ENCODE data around the gene RAX.

The RAX gene
- 0 to 0.07 (median 0) reads per million in 9 experiments for total RNA-seq

DNA sequence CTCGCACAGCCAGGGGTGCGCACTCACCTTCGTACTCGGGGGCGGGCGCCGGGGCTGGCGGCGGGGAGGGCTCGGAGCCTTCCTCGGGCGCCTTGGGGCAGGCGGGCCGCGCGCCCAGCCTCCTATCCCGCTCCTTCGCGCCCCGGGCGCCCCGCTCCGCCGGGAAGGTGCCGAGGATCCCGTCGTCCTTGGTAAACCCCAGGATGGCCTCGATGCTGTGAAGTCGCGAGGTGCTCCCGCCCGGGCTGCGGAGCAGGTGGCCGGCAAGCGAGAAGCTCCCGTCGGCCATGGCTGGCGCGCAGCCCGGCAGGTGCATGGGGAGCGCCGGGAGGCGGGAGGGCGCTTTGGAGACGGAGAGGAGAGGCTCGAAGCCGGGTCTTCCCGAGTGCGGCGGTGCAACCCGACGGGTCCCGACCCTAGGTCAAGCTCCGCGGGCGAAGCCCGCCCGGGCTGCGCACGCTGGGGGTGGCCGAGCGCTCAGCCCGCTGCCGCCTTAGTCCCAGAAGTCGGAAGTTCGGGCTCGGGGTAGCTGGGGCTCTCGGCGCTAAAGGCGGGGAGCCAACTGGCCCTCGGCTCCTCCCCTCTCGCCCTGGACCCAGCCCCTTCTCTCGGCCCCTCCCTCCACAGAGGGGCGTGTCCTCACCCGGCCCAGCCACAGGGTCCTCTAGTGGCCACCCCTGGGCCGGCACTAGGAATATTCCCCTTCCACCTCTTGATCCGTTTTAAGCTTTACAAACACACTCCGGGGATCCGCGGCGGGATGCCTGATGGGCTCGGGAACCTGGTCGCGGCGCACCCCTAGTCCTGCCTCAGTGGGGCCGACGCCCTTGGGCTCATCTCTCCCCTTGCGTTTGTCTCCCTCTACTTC is at the start of gene RAX:
TSS of gene RAX (minus strand) at position 564 of the 868 bp plus-strand sequence. CDS start at position 316, 248 bp downstream.
- no peak within 1 kb of the TSS for H3K27ac Mint-ChIP-seq
- H3K4me3 Mint-ChIP-seq, result peak within 1 kb of the TSS; percentile 60 to 66
- ATAC-seq (replicated peaks), result no peak

DNA sequence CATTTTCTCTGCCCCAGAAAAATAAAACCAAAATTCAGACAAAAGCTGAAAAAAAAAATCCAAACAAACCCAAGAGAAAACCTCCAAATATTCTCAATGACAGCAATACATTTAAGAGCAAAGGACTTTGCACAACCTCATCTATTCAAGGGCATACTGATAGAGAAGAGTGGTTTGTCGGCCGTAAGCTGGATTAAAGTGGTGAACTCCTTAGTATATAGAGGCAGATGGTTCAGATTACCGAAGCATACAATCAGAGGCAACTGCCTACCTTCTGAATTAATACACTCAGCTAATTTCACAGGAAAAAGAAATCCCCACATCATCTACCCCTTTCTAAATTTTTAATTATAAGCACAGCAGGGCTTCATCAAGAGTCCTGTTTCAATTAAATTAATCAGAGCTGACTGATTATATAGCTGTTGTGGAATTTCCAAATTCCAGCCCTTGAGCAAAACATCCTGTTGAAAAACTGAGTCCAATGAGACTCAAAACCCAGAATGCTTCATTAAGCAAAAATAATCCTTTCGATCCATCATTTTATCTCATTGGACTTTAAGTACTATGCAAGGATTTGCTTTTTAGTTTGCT is 45.3 kb upstream of the RAX start, which contains the start of gene CPLX4:
TSS of gene CPLX4 (minus strand) at position 190 of the 591 bp plus-strand sequence. CDS start at position 3, 187 bp downstream.
- no peak for ATAC-seq (replicated peaks)
- Mint-ChIP-seq H3K9me3 (no peaks in the 10 kb centered on the region), H3K27ac (no peak within 1 kb of the TSS), H3K27me3 (peaks cover 13 to 23% of the 10 kb centered on the region in 2 donors), H3K4me1 (ENCODE audit: low read depth in 2 of 2) (no peaks in the 10 kb centered on the region), H3K4me3 (no peak within 1 kb of the TSS), H3K36me3 (ENCODE audit: insufficient read depth) (no peaks in the 10 kb centered on the region)
- DNase-seq, result no peak

More for the DNA sequence above, at the start of gene RAX:
- Mint-ChIP-seq H3K27me3 (peaks cover 80 to 91% of the 10 kb centered on the region in 2 donors), H3K9me3 (no peaks in the 10 kb centered on the region), H3K36me3 (ENCODE audit: insufficient read depth) (no peaks in the 10 kb centered on the region), H3K4me1 (ENCODE audit: low read depth in 2 of 2) (peaks cover 14% of the 10 kb centered on the region in 2 donors)
- DNase-seq, result no peak

DNA sequence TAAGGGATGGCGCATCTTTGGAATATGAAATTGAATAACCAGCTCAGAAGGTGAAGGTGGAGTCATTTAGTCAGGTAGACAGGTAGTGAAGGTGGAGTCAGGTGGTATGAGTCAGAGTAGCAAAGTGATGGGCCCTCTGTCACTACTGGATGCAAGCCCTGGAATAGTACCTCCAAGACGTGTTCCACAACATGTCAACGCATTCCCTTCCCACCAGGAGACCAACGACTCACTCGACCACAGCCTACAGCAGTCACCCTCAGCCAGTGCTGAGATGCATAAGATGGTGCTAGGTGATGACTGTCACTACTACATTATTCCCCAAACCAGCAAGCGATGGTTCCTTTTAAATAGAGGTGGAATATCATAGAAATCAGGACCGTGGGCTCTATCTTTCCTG is 38.4 kb upstream of the RAX start:
- Mint-ChIP-seq H3K36me3 (ENCODE audit: insufficient read depth) (no peaks in the 10 kb centered on the region), H3K4me1 (ENCODE audit: low read depth in 2 of 2) (peaks cover 0 to 1% of the 10 kb centered on the region in 2 donors), H3K27ac (no peak overlapping the region), H3K4me3 (no peak overlapping the region), H3K27me3 (peaks cover 49 to 70% of the 10 kb centered on the region in 2 donors), H3K9me3 (no peaks in the 10 kb centered on the region)
- no peak for DNase-seq
- ATAC-seq (replicated peaks), result no peak

DNA sequence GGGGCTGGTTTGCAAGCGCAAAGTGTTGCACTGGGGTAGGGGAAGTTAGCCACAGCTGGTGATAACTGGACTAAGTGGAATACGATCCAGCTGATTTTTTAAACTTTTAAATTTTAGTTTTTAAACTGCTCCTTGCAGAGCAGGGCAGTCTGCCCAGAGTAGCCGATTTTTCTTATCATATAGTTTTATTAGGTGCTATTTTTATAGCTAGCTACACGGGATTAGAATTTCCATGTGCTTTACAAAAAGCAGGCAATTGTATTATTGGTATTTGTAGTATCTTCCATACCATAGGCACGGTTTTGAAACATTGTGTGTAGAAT is 35.6 kb upstream of the RAX start:
- Mint-ChIP-seq H3K36me3 (ENCODE audit: insufficient read depth) (no peaks in the 10 kb centered on the region), H3K4me1 (ENCODE audit: low read depth in 2 of 2) (peaks cover 0 to 1% of the 10 kb centered on the region in 2 donors), H3K27me3 (peaks cover 65 to 74% of the 10 kb centered on the region in 2 donors), H3K27ac (no peak overlapping the region), H3K4me3 (peak overlapping the region; percentile 52 to 65), H3K9me3 (no peaks in the 10 kb centered on the region)
- ATAC-seq (replicated peaks), result no peak
- no peak for DNase-seq

DNA sequence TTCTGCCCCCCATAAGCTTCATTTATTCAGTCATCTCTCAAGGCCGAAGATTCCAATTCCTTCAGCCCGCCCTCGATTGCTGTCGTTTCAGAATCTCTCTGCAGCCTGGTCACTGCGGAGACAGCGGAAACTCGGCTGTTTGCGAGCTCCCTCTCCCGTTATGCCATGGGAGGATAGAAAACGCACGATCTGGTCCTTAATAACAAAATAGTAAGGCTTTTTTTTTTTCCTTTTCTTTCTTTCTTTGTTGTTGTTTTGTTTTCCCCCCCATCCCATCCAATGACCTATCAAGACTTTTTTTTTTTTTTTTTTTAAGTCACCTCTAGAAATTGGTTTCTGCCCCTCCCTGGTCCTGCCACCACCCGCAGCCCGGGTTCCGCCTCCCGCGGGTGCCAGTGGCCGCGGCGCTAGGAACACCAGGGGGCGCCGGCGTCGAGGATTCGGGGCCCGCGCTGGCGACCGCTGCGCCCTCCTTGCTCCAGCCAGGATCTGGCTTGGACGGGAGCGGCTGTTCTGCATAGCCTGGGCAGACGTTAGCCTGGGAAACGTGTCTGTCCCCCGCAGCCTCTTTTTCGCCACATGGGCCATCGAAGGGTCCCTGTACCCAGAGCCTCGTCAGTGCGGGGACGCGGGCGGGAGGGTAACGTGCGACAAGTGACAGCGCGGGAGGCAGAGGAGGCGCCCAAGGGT is 35.1 kb upstream of the RAX start:
- no peak overlapping the region for H3K27ac Mint-ChIP-seq
- no peaks in the 10 kb centered on the region for H3K9me3 Mint-ChIP-seq
- H3K4me1 Mint-ChIP-seq (ENCODE audit: low read depth in 2 of 2), result peaks cover 0 to 1% of the 10 kb centered on the region in 2 donors
- H3K27me3 Mint-ChIP-seq, result peaks cover 62 to 72% of the 10 kb centered on the region in 2 donors
- no peaks in the 10 kb centered on the region for H3K36me3 Mint-ChIP-seq (ENCODE audit: insufficient read depth)
- H3K4me3 Mint-ChIP-seq, result peak overlapping the region; percentile 52 to 65
- peak; percentile 86 for ATAC-seq (replicated peaks)
- DNase-seq, result peak; percentile 47 to 60 (median 55)

DNA sequence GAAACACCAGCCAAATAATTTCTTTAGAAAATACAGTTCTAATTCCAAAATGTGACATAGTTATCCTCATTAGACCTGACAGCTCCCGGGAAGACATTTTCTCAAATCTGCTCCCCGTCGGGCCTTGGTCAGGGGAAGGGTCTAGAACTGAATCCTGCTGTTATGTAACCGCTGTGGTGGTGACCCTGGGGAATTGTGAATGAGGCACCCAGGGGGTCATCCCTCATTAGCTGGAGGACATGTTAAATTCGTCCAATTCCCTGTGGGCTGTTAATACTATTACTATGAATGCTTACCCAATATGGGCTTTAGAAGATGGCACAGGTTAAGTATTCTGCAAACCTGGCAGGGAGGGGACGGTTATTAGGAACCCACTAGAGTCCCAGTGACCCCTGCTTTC is 33.4 kb upstream of the RAX start:
- Mint-ChIP-seq H3K4me3 (no peak overlapping the region), H3K9me3 (no peaks in the 10 kb centered on the region), H3K27ac (no peak overlapping the region), H3K27me3 (peaks cover 57 to 64% of the 10 kb centered on the region in 2 donors), H3K4me1 (ENCODE audit: low read depth in 2 of 2) (peaks cover 0 to 1% of the 10 kb centered on the region in 2 donors), H3K36me3 (ENCODE audit: insufficient read depth) (no peaks in the 10 kb centered on the region)
- DNase-seq (no peak), ATAC-seq (replicated peaks) (no peak)

DNA sequence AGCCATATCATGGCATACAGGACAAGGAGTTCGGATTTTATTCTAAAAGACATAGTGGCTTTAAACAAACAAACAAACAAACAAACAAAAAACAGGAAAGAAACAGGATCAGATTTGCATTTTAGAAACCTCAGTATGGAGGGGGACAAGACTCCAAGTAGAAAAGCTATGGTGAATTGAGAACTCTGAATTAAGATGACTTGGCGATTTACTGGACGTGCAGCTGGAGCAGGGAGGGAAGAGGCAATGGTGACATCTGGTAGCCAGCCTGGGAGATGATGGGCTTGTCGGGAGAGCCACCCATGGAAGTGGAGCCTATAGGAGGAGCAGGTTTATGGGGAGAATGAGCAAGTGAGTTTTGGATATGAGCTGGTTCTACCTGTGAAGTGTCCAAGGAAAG is 32.0 kb upstream of the RAX start:
- H3K9me3 Mint-ChIP-seq, result no peaks in the 10 kb centered on the region
- no peak for DNase-seq
- no peak overlapping the region for H3K27ac Mint-ChIP-seq
- no peak for ATAC-seq (replicated peaks)
- H3K4me1 Mint-ChIP-seq (ENCODE audit: low read depth in 2 of 2), result peaks cover 0 to 1% of the 10 kb centered on the region in 2 donors
- peaks cover 46 to 54% of the 10 kb centered on the region in 2 donors for H3K27me3 Mint-ChIP-seq
- no peaks in the 10 kb centered on the region for H3K36me3 Mint-ChIP-seq (ENCODE audit: insufficient read depth)
- no peak overlapping the region for H3K4me3 Mint-ChIP-seq

DNA sequence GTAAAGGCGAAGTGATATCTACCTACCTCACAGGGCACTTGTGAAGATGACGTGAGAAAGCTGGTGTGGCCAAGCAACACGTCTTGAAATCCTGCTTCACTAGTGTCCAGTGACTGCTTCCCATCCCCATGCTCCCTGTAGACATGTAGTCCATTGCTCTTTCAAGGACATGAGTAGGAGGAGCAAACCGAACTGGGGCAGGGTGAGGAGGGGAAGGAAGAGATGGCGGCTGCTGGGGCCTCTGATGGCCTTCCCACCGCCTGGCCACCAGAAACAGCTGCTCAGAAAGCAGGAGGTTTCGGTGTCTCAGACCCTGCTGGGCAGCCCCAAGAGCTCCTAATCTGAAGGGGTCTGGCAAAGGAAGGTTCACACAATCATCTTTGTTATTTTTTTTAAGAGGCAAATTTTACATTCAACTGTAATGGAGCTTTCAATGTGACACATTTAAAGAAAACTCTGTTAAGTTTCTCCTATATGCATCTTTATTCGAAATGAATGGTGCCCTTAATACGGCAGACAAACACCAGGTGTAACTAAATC is 30.5 kb upstream of the RAX start:
- H3K27ac Mint-ChIP-seq, result no peak overlapping the region
- peaks cover 39 to 56% of the 10 kb centered on the region in 2 donors for H3K27me3 Mint-ChIP-seq
- H3K9me3 Mint-ChIP-seq, result no peaks in the 10 kb centered on the region
- H3K36me3 Mint-ChIP-seq (ENCODE audit: insufficient read depth), result no peaks in the 10 kb centered on the region
- no peak for ATAC-seq (replicated peaks)
- H3K4me1 Mint-ChIP-seq (ENCODE audit: low read depth in 2 of 2), result peaks cover 0 to 1% of the 10 kb centered on the region in 2 donors
- no peak overlapping the region for H3K4me3 Mint-ChIP-seq
- DNase-seq, result no peak

DNA sequence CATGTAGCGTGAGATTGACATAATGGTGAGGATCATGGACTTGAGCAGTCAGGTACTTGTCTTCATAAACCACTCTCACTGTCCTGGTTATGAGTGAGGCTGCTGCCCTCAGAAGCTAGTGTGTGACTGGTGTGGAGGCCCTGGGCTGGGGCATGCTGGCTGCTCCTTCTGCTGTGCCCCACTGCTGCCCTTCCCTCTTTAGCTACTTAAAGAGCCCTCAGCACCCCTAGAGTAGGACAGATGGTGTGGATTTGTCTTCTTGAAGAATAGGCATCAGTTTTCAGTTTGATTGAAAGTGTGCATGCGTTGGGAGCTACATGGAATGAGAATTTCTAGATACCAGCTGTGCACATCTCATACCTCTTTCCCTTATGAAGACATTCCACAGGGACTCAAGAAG is 29.8 kb upstream of the RAX start:
- Mint-ChIP-seq H3K4me1 (ENCODE audit: low read depth in 2 of 2) (no peaks in the 10 kb centered on the region), H3K27ac (no peak overlapping the region), H3K9me3 (no peaks in the 10 kb centered on the region), H3K36me3 (ENCODE audit: insufficient read depth) (no peaks in the 10 kb centered on the region), H3K27me3 (peaks cover 44 to 63% of the 10 kb centered on the region in 2 donors), H3K4me3 (no peak overlapping the region)
- DNase-seq, result no peak
- ATAC-seq (replicated peaks), result no peak

DNA sequence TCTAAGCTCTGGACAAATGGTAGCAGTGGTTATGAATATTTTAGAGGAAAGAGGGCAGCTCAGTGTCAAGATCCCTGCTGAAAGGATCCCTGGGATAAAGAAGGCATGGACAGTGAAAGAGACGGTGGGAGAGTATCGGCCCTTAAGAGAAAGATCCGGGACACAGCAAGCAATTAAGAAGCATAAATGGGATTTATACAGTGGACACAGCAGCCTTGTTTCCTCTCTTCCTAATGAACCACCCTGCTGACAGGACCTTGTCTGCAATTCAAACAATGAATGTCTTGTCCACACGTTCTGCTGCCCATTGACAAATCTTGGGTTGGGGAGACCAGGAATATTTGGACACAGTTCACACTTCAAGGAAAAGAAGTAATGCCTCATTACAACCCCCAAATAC is 28.7 kb upstream of the RAX start:
- no peak overlapping the region for H3K27ac Mint-ChIP-seq
- peaks cover 37 to 59% of the 10 kb centered on the region in 2 donors for H3K27me3 Mint-ChIP-seq
- no peaks in the 10 kb centered on the region for H3K36me3 Mint-ChIP-seq (ENCODE audit: insufficient read depth)
- no peak overlapping the region for H3K4me3 Mint-ChIP-seq
- DNase-seq, result no peak
- no peak for ATAC-seq (replicated peaks)
- no peaks in the 10 kb centered on the region for H3K9me3 Mint-ChIP-seq
- H3K4me1 Mint-ChIP-seq (ENCODE audit: low read depth in 2 of 2), result no peaks in the 10 kb centered on the region

DNA sequence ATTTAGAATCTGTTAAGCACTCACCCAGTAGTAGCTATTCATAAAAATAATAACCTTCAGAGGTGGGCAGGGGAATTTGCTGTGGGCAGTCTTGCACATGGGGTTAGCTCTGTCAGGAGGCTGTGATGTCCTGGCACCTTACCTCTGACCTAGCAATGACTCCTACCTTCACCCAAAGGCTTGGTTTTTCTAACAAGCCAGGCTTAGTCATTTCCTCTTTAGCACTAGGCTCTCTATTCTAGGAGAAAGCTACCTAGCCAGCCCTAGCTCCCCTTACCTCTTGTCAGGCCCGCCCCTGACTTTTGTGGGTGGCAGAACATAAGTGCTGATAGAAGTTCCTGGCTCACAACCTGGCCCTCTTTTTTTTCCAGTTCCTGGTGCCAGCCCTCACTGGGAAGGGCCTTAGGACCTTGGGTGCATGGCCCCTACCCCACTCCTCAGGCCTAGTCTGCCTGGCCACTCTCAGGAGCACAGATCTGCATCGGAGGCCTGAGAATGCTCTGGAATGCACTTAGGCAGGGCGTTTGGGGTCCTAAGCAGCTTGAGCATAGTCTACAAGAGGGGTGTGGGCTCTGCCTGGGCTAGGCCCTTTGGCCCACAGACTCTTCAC is 27.5 kb upstream of the RAX start:
- no peak overlapping the region for H3K4me3 Mint-ChIP-seq
- no peaks in the 10 kb centered on the region for H3K4me1 Mint-ChIP-seq (ENCODE audit: low read depth in 2 of 2)
- no peaks in the 10 kb centered on the region for H3K9me3 Mint-ChIP-seq
- no peaks in the 10 kb centered on the region for H3K36me3 Mint-ChIP-seq (ENCODE audit: insufficient read depth)
- no peak for DNase-seq
- no peak overlapping the region for H3K27ac Mint-ChIP-seq
- no peak for ATAC-seq (replicated peaks)
- peaks cover 29 to 52% of the 10 kb centered on the region in 2 donors for H3K27me3 Mint-ChIP-seq

DNA sequence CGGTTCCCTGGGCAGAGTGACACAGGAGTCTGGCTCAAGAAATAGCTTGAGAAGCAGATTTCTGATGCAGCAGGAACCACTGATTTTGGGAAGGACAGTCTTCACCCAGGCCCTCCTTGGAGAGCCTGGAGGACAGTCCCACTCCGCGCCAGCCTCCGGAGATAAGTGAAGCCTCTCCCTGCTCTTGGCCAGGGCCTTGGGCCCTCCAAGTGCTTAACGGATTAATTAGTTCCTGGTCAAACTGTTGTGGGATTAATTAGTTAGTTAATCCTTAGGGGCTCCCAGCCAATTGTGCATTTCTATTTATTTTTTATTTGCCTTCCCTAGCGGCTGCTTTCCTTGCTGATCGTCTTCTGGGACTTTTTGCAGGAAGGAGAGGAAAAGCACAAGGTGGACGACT is 25.6 kb upstream of the RAX start:
- no peak overlapping the region for H3K4me3 Mint-ChIP-seq
- peaks cover 29 to 57% of the 10 kb centered on the region in 2 donors for H3K27me3 Mint-ChIP-seq
- DNase-seq (no peak), ATAC-seq (replicated peaks) (no peak)
- H3K27ac Mint-ChIP-seq, result no peak overlapping the region
- no peaks in the 10 kb centered on the region for H3K9me3 Mint-ChIP-seq
- no peaks in the 10 kb centered on the region for H3K4me1 Mint-ChIP-seq (ENCODE audit: low read depth in 2 of 2)
- H3K36me3 Mint-ChIP-seq (ENCODE audit: insufficient read depth), result no peaks in the 10 kb centered on the region

DNA sequence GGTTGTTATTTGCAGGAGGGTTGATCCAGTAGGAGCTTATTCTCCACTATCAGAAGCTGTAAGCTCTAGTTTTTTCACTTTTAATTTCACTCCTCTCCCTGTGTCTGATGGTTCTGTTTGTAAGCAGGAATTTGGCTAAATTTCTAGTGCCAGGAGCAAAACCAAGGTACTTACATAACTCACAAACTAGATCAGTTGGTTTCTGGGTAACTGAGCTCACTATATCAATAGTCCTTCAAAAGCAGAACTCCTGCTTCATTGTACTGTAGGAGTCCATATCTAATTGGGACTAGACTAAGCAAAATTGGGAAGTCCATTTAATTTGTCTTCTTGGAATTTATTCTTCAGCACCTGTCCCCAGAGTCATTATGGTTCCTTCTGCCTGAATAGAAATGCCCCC is 20.1 kb upstream of the RAX start:
- Mint-ChIP-seq H3K27ac (no peak overlapping the region), H3K4me1 (ENCODE audit: low read depth in 2 of 2) (no peaks in the 10 kb centered on the region), H3K9me3 (no peaks in the 10 kb centered on the region), H3K27me3 (peaks cover 37 to 57% of the 10 kb centered on the region in 2 donors), H3K36me3 (ENCODE audit: insufficient read depth) (no peaks in the 10 kb centered on the region), H3K4me3 (no peak overlapping the region)
- DNase-seq, result no peak
- no peak for ATAC-seq (replicated peaks)

Measured in effector memory CD8-positive, alpha-beta T cell (primary cell).